PC-9 (cell line): ENCODE data around the gene CIITA.

Experiments
- EZH2 ChIP-seq: fragments of 200-600 bp; sonication (generic); IDR thresholded peaks from 2 replicates; pipeline ENCODE4 v1.8.0; 2017; ENCODE audit warnings: antibody characterized with exemption, low read depth
- TF ChIP-seq, protein P1 (sequence below): fragments of 200-600 bp; sonication (generic); conservative IDR thresholded peaks from 2 replicates; pipeline ENCODE4 v1.6.1; 2017; ENCODE audit warnings: mixed run types, antibody characterized with exemption, mild to moderate bottlenecking, moderate library complexity

DNA sequence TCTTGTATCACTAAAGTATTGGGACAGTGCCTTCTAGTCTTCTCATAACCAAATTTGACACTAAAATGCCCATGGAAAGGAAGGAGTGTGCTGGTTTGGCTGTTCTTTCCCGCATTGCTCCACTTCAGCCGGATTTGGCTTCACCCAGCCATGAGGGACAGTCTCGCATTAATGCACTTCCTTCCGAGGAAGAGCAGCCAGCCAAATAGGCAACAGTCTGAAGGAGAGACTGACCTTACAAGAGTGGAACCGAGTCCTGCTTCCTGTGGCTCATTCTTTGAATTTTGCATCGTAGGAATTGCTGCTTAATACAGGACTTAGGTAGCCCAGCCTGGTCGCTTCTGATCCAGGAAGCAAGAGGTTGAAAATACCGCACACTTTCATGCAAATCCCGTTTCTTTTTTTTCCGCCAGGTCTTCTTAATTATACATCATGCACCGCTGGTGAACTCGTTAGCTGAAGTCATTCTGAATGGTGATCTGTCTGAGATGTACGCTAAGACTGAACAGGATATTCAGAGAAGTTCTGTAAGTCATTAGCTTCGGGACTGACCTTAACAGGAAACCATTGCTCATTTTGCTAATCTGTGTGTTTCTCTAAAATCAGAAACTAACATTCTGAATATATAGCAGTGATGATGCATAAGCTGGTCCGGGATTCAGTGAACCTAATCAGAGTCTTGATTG is 105.6 kb downstream of the CIITA start:
- TF ChIP-seq, protein P1, sequence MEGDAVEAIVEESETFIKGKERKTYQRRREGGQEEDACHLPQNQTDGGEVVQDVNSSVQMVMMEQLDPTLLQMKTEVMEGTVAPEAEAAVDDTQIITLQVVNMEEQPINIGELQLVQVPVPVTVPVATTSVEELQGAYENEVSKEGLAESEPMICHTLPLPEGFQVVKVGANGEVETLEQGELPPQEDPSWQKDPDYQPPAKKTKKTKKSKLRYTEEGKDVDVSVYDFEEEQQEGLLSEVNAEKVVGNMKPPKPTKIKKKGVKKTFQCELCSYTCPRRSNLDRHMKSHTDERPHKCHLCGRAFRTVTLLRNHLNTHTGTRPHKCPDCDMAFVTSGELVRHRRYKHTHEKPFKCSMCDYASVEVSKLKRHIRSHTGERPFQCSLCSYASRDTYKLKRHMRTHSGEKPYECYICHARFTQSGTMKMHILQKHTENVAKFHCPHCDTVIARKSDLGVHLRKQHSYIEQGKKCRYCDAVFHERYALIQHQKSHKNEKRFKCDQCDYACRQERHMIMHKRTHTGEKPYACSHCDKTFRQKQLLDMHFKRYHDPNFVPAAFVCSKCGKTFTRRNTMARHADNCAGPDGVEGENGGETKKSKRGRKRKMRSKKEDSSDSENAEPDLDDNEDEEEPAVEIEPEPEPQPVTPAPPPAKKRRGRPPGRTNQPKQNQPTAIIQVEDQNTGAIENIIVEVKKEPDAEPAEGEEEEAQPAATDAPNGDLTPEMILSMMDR: no peak
- no peak for TF ChIP-seq EZH2
